ENCODE data around the gene PLA2G4A. TPM values are rescaled to one million over a fixed set of nuclear protein-coding genes. Genes with fewer than 3 reads are reported as not detected.

The PLA2G4A gene
- total RNA-seq (2022), result 2.0 and 3.4 TPM in 2 replicates
- percentile 43 among the genes with signal in this experiment for Bru-seq, nascent RNA
- BruChase-seq, experiment 1, labeled RNA remaining after a 2-hour chase, result percentile 37 among the genes with signal in this experiment
- BruChase-seq, experiment 2, labeled RNA remaining after a 6-hour chase, result percentile 39 among the genes with signal in this experiment
- long read RNA-seq, transcript PLA2G4A-201 (18 exons, 2,875 nt), result major isoform, 7 of 10 reads
- long read RNA-seq, partial matches to known transcripts, result 2 of 10 reads
- long read RNA-seq, other reads (novel, unspliced or antisense), result 1 of 10 reads

DNA sequence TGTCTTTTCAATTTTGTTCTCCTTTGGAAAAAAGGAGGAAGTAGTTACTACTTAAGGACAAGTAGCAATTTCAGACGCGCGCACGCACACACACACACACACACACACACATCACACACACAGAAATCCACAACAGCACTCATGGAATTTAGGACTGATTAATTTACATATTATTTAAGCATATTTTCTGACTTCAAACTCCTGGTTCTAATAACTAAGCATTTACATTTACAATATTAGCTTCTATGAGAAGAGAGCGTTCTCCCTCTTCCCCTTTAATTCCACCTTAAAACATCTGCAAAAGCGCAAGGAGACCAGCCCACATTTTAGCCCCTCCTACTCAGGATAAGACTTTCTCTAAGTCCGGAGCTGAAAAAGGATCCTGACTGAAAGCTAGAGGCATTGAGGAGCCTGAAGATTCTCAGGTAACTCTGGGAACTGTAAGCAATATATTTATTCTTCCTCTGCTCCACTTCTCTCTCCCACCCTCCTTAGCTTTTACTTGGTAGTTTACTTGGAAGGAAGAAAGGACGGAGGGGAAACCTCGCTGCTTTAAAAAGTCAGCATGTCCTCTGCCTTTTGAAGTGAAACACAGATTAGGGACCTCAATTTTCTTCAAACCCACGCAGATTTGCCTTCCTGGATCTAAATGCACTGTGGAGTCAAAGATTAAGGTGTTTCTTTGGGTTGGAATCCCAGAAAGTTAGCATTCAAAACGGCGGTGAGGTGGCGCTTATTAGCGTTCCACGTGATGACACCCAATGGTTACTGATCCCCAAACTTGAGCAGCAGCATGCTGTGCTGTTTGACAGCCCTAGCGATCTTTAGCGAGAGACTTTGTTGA lies at the start of gene PLA2G4A:
PLA2G4A (plus strand) TSS at position 339 of the 844 bp plus-strand sequence. CDS start 25,406 bp downstream, outside the sequence.
- ChIA-PET POLR2A (no interaction called here), CTCF (no interaction called here)
- H3K27me3 Mint-ChIP-seq (ENCODE audit: insufficient read depth, unreplicated experiment), result peaks cover 8% of the 10 kb centered on the region
- DNase-seq, result peak; percentile 40 to 44
- Histone ChIP-seq H3K4me1 (no peaks in the 10 kb centered on the region), H3K9me3 (no peaks in the 10 kb centered on the region), H3K4me3 (ENCODE audit: low read depth, low read length) (peak within 1 kb of the TSS; percentile 46), H3K27me3 (replicated peaks; ENCODE audit: control insufficient read depth, insufficient read depth, low read length) (no peaks in the 10 kb centered on the region), H3K36me3 (ENCODE audit: control insufficient read depth, insufficient read depth, low read length) (no peaks in the 10 kb centered on the region)
- H3K27ac Mint-ChIP-seq (ENCODE audit: unreplicated experiment), result no peak within 1 kb of the TSS
- TF ChIP-seq, protein P1, sequence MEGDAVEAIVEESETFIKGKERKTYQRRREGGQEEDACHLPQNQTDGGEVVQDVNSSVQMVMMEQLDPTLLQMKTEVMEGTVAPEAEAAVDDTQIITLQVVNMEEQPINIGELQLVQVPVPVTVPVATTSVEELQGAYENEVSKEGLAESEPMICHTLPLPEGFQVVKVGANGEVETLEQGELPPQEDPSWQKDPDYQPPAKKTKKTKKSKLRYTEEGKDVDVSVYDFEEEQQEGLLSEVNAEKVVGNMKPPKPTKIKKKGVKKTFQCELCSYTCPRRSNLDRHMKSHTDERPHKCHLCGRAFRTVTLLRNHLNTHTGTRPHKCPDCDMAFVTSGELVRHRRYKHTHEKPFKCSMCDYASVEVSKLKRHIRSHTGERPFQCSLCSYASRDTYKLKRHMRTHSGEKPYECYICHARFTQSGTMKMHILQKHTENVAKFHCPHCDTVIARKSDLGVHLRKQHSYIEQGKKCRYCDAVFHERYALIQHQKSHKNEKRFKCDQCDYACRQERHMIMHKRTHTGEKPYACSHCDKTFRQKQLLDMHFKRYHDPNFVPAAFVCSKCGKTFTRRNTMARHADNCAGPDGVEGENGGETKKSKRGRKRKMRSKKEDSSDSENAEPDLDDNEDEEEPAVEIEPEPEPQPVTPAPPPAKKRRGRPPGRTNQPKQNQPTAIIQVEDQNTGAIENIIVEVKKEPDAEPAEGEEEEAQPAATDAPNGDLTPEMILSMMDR (IDR thresholded peaks at IDR 0.05; ENCODE audit: insufficient read depth in 1 of 2, low read depth in 1 of 2, low read length in 1 of 2, severe bottlenecking in 1 of 2, unreplicated experiment in 1 of 2), result no peak
- H3K36me3 Mint-ChIP-seq (ENCODE audit: insufficient read depth, unreplicated experiment), result no peaks in the 10 kb centered on the region
- peak within 1 kb of the TSS; percentile 89 for H3K4me3 Mint-ChIP-seq (ENCODE audit: unreplicated experiment)
- H3K4me1 Mint-ChIP-seq (ENCODE audit: low read depth, unreplicated experiment), result peaks cover 6% of the 10 kb centered on the region
- no peaks in the 10 kb centered on the region for H3K9me3 Mint-ChIP-seq (ENCODE audit: unreplicated experiment)
- intact Hi-C loops (cut with micrococcal nuclease; ENCODE audit: unreplicated experiment), result loop anchor here (1.0 to 5.0 kb wide), 3 partner anchors 12 to 158 kb away; no protein-coding TSS in a partner anchor
- BruUV-seq (replicated peaks), result TSS peak; percentile 80

DNA sequence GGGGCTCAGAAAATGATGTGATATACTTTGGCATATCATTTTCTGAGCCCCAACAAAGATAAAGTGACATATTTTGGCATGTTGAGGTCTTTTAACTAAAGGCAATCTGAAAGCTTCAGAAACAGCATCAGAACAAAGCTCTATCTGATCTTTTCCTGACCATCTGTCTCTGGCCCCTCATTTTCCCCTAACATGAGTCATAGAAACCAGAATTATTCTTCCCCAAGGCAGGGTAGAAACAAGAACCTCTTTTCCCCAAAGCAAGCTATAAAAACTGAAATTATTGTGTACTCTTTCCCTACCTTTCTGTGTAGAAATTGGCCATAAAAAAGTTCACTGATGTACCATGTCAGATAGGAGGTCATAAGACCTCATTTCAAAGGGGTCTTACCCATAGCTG lies 48.7 kb upstream of the PLA2G4A start:
- Histone ChIP-seq H3K9me3 (peaks cover 4% of the 10 kb centered on the region; the same call in 1 of the 2 replicates), H3K4me3 (ENCODE audit: low read depth, low read length) (no peak overlapping the region), H3K4me1 (no peaks in the 10 kb centered on the region), H3K27me3 (replicated peaks; ENCODE audit: control insufficient read depth, insufficient read depth, low read length) (no peaks in the 10 kb centered on the region), H3K36me3 (ENCODE audit: control insufficient read depth, insufficient read depth, low read length) (no peaks in the 10 kb centered on the region)
- TF ChIP-seq, protein P1 (IDR thresholded peaks at IDR 0.05; ENCODE audit: insufficient read depth in 1 of 2, low read depth in 1 of 2, low read length in 1 of 2, severe bottlenecking in 1 of 2, unreplicated experiment in 1 of 2), result no peak
- CTCF ChIA-PET, result no interaction called here
- intact Hi-C loops (cut with micrococcal nuclease; ENCODE audit: unreplicated experiment), result no loop called here
- no peaks in the 10 kb centered on the region for H3K4me1 Mint-ChIP-seq (ENCODE audit: low read depth, unreplicated experiment)
- H3K36me3 Mint-ChIP-seq (ENCODE audit: insufficient read depth, unreplicated experiment), result no peaks in the 10 kb centered on the region
- DNase-seq, result no peak
- H3K27ac Mint-ChIP-seq (ENCODE audit: unreplicated experiment), result no peak overlapping the region
- POLR2A ChIA-PET, result no interaction called here
- no peak overlapping the region for H3K4me3 Mint-ChIP-seq (ENCODE audit: unreplicated experiment)
- peaks cover 10% of the 10 kb centered on the region for H3K27me3 Mint-ChIP-seq (ENCODE audit: insufficient read depth, unreplicated experiment)
- no TSS peak for BruUV-seq (replicated peaks)
- H3K9me3 Mint-ChIP-seq (ENCODE audit: unreplicated experiment), result no peaks in the 10 kb centered on the region

DNA sequence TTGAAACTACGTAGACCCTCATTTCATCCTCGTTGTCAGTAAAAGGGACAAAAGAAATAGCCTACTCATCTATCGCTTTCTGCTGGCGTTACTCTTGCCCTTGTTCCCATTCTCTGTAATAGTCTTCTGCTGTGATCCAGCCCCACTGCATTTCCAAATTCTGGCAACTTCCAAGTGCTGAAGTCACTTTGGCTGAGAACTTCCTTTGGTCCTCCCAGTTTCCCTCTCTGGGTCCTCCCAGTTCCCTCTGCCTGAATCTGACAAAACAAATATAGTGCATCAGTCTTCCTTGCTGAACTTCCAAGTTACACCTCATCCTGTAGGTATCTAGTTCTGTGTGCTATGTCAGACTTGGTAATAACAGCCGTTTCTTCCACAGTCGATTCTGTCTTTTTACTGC lies 47.0 kb upstream of the PLA2G4A start:
- no peak overlapping the region for H3K27ac Mint-ChIP-seq (ENCODE audit: unreplicated experiment)
- H3K27me3 ChIP-seq (replicated peaks; ENCODE audit: control insufficient read depth, insufficient read depth, low read length), result no peaks in the 10 kb centered on the region
- no peaks in the 10 kb centered on the region for H3K4me1 ChIP-seq
- TF ChIP-seq, protein P1 (IDR thresholded peaks at IDR 0.05; ENCODE audit: insufficient read depth in 1 of 2, low read depth in 1 of 2, low read length in 1 of 2, severe bottlenecking in 1 of 2, unreplicated experiment in 1 of 2), result no peak
- no peaks in the 10 kb centered on the region for H3K36me3 Mint-ChIP-seq (ENCODE audit: insufficient read depth, unreplicated experiment)
- no peaks in the 10 kb centered on the region for H3K4me1 Mint-ChIP-seq (ENCODE audit: low read depth, unreplicated experiment)
- H3K36me3 ChIP-seq (ENCODE audit: control insufficient read depth, insufficient read depth, low read length), result no peaks in the 10 kb centered on the region
- POLR2A ChIA-PET, result no interaction called here
- intact Hi-C loops (cut with micrococcal nuclease; ENCODE audit: unreplicated experiment), result no loop called here
- no peak overlapping the region for H3K4me3 ChIP-seq (ENCODE audit: low read depth, low read length)
- no peak for DNase-seq
- H3K9me3 ChIP-seq, result no peaks in the 10 kb centered on the region
- H3K27me3 Mint-ChIP-seq (ENCODE audit: insufficient read depth, unreplicated experiment), result peaks cover 7% of the 10 kb centered on the region
- H3K9me3 Mint-ChIP-seq (ENCODE audit: unreplicated experiment), result no peaks in the 10 kb centered on the region
- no peak overlapping the region for H3K4me3 Mint-ChIP-seq (ENCODE audit: unreplicated experiment)
- CTCF ChIA-PET, result no interaction called here
- no TSS peak for BruUV-seq (replicated peaks)
